ENCODE measurements around the gene CHP2.

- TF ChIP-seq EZH2 (IDR thresholded peaks at IDR 0.05; ENCODE audit: borderline replicate concordance, low read length) = no peak
- TF ChIP-seq, protein P1, sequence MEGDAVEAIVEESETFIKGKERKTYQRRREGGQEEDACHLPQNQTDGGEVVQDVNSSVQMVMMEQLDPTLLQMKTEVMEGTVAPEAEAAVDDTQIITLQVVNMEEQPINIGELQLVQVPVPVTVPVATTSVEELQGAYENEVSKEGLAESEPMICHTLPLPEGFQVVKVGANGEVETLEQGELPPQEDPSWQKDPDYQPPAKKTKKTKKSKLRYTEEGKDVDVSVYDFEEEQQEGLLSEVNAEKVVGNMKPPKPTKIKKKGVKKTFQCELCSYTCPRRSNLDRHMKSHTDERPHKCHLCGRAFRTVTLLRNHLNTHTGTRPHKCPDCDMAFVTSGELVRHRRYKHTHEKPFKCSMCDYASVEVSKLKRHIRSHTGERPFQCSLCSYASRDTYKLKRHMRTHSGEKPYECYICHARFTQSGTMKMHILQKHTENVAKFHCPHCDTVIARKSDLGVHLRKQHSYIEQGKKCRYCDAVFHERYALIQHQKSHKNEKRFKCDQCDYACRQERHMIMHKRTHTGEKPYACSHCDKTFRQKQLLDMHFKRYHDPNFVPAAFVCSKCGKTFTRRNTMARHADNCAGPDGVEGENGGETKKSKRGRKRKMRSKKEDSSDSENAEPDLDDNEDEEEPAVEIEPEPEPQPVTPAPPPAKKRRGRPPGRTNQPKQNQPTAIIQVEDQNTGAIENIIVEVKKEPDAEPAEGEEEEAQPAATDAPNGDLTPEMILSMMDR (conservative IDR thresholded peaks at IDR 0.05 in 1 of 2, IDR thresholded peaks at IDR 0.05 in 1 of 2; ENCODE audit: extremely low read depth in 1 of 2, insufficient read depth in 1 of 2, low read depth in 1 of 2, low read length in 2 of 2) = peak; percentile 81 to 82
These were observed 46.6 kb downstream of the CHP2 start for GRCh38 chr16:23801378-23801777.

Data from mammary epithelial cell (primary cell).